Muscle layer of colon (tissue), 2 donors: ENCODE data around the gene DHRS3.

Source experiments
- H3K27ac ChIP-seq: one replicate; pipeline ENCODE4 v1.7.0; 2013; ENCODE audit warnings: low read depth, mild to moderate bottlenecking, low read length, moderate library complexity
- H3K27me3 ChIP-seq, 2 donors: one replicate each; pipeline ENCODE4 v1.7.0; 2013; ENCODE audit warnings: low read length in 2 of 2, mild to moderate bottlenecking in 2 of 2; ENCODE audit not compliant: insufficient read depth in 2 of 2, control insufficient read depth in 1 of 2
- H3K36me3 ChIP-seq: one replicate; pipeline ENCODE4 v1.7.0; 2013; ENCODE audit warnings: mild to moderate bottlenecking, low read length; ENCODE audit not compliant: insufficient read depth
- H3K4me1 ChIP-seq: one replicate; pipeline ENCODE4 v1.7.0; 2013; ENCODE audit warnings: mild to moderate bottlenecking, low read length; ENCODE audit not compliant: insufficient read depth
- H3K4me3 ChIP-seq, 2 donors: one replicate each; pipeline ENCODE4 v1.7.0; 2013; ENCODE audit warnings: low read length in 2 of 2, low read depth in 1 of 2, mild to moderate bottlenecking in 1 of 2, moderate library complexity in 1 of 2
- H3K9ac ChIP-seq: one replicate; pipeline ENCODE4 v1.7.0; 2013; ENCODE audit warnings: low read length
- H3K9me3 ChIP-seq: one replicate; pipeline ENCODE4 v1.7.0; 2013; ENCODE audit warnings: mild to moderate bottlenecking, low read length
- donor health status: abdominal sarcoma.
- donor health status: Adenocarcinoma of cecum.

Gene DHRS3

DNA sequence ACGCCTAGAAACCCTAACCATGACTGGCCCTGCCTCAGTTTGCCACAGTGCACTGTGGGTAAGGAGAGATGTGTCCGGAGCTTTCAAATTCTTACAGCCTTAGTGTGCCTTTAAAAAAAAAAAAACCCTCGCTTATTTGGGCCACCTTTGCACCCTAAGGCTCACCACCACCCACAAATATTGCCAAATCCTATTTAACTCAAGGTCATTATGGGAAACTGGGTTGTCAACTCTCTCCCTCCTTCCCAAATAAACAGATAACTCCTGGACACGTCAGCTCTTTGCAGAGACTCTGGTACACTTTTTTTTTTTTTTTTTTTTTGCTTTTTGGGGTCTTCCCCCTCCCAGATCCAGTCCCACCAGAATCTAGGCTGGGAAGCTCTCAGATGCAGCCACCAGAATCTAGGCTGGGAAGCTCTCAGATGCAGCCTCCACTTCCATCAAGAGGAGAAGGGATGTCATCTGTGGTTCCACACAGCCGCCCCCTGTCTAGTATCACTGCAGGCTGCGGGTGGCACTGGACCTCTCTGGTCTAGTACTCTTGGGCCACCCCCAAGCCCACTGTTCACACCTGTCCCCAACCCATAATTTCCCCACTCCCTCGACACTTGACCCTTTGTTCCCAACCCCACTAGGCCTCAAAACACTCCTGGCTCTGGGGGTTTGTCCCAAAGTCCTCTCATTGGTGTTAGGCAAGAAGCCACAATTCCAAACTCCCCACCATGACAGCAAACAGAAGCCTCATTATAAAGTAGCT is 3.4 kb downstream of the DHRS3 start:
- Histone ChIP-seq H3K36me3 (peaks cover 18% of the 10 kb centered on the region), H3K27ac (peak overlapping the region; percentile 97), H3K4me1 (peaks cover 38% of the 10 kb centered on the region), H3K27me3 (no peaks in the 10 kb centered on the region), H3K4me3 (peak overlapping the region in 1 of 2 donors; percentile 82), H3K9ac (peak overlapping the region; percentile 34), H3K9me3 (no peaks in the 10 kb centered on the region)

DNA sequence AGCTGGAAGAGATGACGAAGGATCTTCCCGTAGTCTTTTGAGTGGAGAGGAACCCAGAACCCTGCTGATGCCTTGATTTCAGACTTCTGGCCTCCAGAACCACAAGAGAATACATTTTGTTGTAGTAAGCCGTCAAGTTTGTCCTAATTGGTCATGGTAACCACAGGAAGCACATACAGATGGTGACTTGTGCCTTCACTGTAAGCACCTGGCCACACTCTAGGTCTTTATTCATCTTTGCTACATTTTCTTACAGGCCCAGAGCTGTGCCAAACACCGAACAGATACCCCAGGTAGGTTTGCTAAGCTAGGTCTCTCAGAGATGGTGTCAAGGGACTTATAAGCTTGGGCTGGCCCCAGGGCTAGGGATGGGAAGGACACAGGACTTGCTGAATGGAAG is 4.8 kb downstream of the DHRS3 start:
- H3K9me3 ChIP-seq, result no peaks in the 10 kb centered on the region
- H3K27me3 ChIP-seq, result no peaks in the 10 kb centered on the region
- H3K4me1 ChIP-seq, result peaks cover 28% of the 10 kb centered on the region
- no peak overlapping the region for H3K9ac ChIP-seq
- no peak overlapping the region for H3K27ac ChIP-seq
- peaks cover 18% of the 10 kb centered on the region for H3K36me3 ChIP-seq
- no peak overlapping the region for H3K4me3 ChIP-seq

DNA sequence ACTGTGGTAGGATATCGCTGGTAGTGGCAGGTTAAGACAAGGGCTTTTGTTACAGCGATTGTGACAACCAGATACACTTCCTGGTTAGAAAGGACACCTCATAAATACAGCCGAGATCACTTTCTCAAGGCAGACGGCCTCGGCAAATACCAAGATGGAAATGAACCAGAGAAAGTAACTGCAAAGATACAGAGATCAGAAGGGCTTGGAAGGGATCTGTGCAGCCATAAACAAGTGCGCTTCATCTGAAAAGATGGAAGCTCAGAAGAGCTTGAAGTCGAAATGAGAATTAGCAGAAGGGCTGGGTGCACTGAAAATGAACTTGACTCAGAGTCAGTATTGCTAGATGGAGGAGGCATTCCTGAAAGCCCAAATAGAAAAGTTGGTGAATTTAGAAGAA is 7.1 kb downstream of the DHRS3 start:
- no peak overlapping the region for H3K9ac ChIP-seq
- no peaks in the 10 kb centered on the region for H3K27me3 ChIP-seq
- peaks cover 28% of the 10 kb centered on the region for H3K4me1 ChIP-seq
- H3K27ac ChIP-seq, result no peak overlapping the region
- H3K36me3 ChIP-seq, result peaks cover 18% of the 10 kb centered on the region
- H3K4me3 ChIP-seq, result no peak overlapping the region
- no peaks in the 10 kb centered on the region for H3K9me3 ChIP-seq

DNA sequence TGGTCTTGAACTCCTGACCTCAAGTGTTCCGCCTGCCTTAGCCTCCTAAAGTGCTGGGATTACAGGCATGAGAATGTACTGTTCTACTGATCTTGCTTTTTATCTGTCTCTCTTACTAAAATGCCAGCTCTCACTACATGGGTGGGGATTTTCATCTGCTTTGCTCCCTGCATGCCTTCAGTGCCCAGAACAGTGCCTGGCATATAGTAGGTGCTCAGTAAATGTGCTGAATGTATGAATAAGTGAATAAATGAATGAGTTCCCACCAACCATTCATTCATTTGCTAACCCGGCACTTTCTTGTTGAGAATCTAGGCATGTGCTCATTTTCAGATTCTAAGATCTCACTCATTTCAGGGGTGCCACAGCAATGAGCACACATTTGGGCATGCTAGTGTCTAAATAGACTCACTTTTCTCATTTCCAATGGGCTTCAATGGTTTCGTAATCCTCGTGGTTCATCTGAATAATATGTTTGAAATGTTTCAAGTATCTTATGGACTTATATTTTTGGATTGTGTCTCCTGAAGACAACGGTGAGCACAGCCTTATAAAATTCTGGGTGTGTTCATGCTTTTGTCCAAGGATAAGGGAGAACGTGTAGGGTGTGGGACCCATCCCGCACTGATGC is 7.6 kb downstream of the DHRS3 start:
- Histone ChIP-seq H3K27me3 (no peaks in the 10 kb centered on the region), H3K4me1 (peaks cover 23% of the 10 kb centered on the region), H3K9ac (no peak overlapping the region), H3K4me3 (no peak overlapping the region), H3K9me3 (no peaks in the 10 kb centered on the region), H3K36me3 (peaks cover 18% of the 10 kb centered on the region), H3K27ac (no peak overlapping the region)

DNA sequence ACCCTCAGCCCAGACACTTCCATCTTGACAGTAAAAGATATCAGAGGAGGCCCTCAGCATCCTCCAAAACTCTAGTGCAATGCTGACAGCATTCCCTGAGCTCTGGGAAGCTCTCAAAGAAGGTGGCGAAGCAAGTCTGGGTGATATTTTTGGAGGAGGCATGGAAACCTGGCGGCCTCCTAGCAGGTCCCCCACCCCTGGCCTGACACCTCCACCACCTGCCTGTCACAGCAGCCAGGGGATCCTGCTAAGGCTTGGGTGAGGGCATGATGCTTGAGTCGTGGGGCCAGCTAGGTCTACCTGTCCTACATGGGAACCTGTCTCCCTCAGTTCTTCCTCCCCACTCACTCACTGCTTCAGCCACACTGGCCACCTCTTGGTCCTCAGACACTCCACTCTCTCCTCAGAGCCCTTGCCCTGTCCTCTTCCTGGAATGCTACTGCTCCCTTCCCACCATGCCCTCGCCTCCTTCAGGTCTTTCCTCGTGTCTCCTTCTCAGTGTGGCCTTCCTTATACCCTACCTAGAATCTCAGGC is 8.5 kb downstream of the DHRS3 start:
- H3K36me3 ChIP-seq, result peaks cover 18% of the 10 kb centered on the region
- H3K9me3 ChIP-seq, result no peaks in the 10 kb centered on the region
- H3K27me3 ChIP-seq, result no peaks in the 10 kb centered on the region
- H3K27ac ChIP-seq, result no peak overlapping the region
- peaks cover 14% of the 10 kb centered on the region for H3K4me1 ChIP-seq
- no peak overlapping the region for H3K9ac ChIP-seq
- H3K4me3 ChIP-seq, result no peak overlapping the region

DNA sequence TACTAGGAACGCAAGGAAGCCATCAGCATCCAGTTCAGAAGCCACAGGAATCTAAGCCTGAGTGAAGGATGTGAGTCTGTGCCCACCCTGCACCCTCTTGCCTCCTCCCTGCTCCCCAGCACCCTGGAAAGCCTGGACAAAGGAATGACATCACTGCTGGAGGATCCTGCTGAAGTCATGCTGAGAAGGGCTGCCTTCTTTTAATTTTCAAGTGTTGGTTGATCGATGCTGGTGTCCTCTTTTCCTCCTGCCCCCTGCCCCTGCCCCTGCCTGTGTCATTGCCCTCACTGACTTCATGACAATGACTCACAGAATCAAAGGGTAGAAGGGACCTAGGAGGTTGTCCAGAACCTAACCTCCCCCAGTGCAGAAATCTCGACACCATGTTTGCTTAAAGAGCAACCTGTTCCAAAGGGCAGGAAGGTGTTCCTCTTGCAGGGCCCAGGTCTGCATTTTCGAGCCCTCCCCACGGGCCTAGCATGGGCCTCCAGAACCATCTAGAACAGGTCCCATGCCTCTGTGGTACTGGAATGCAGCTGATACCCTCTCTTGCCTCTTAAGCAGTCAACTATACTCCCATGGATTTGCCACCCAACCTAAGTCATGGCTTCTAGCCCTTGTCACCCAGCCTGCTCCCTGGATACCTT is 9.6 kb downstream of the DHRS3 start:
- Histone ChIP-seq H3K9ac (no peak overlapping the region), H3K9me3 (no peaks in the 10 kb centered on the region), H3K27ac (no peak overlapping the region), H3K36me3 (peaks cover 15% of the 10 kb centered on the region), H3K27me3 (no peaks in the 10 kb centered on the region), H3K4me1 (peaks cover 9% of the 10 kb centered on the region), H3K4me3 (no peak overlapping the region)

DNA sequence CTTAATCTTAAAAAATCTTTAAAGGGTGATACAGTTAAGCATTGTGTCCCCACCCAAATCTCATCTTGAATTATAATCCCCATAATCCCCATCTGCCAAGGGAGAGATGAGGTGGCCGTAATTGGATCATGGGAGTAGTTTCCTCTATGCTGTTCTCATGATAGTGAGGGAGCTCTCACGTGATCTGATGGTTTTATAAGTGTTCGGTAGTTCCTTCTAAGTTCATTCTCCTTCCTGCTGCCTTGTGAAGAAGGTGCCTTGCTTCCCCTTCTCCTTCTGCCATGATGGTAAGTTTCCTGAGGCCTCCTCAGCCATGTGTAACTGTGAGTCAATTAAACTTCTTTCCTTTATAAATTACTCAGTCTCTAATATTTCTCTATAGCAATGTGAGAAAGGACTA is 10.7 kb downstream of the DHRS3 start:
- Histone ChIP-seq H3K27ac (no peak overlapping the region), H3K9me3 (no peaks in the 10 kb centered on the region), H3K4me3 (no peak overlapping the region), H3K4me1 (peaks cover 13% of the 10 kb centered on the region), H3K27me3 (no peaks in the 10 kb centered on the region), H3K36me3 (peaks cover 4% of the 10 kb centered on the region), H3K9ac (no peak overlapping the region)

DNA sequence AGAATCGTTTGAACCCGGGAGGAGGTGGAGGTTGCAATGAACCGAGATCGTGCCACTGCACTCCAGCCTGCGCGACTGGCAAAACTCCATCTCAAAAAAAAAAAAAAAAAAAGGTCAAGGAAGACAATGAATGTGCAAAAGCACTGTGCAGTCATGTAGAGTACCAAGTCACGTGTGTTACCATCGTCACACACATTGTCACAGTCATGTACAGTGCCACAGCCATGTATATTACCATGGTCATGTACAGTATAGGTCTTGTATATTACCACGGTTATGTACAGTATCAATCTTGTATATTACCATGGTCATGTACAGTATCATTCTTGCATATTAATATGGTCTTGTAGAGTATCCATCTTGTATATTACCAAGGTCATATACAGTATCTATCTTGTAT is 13.0 kb downstream of the DHRS3 start:
- H3K27ac ChIP-seq, result no peak overlapping the region

DNA sequence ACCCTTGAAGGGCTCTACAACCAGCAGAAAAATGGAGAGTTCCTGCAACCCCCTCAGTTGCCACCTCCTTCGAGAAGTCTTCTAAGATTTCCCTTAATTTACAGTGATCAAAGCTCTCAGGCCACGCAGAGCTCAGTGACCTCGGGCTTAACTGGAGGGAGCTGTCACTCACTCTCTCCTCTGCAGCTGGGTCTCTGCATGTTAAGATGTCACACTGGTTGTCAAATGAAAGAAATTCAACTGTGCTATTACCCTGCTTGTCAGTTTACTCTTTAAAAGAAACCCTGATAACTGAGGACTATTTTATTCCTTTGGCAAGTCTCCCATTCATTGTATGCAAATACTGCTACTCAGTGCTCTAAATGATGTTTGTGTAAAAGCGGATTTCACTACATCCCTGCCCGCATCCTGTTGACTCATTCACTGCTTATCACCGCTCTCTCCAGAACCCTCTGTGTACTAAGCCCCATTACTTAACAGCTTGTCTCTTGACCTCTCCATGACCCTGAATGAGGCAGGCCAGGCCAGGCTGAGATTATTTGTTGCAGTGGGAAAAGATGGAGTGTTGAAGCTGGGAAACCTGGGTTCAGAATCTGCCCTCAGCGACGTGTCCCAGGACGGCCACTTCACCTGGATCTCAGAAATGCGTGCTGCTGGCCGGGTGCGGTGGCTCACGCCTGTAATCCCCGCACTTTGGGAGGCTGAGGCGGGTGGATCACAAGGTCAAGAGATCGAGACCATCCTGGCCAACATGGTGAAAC is 13.7 kb downstream of the DHRS3 start:
- H3K4me3 ChIP-seq, result no peak overlapping the region
- no peak overlapping the region for H3K27ac ChIP-seq
- peaks cover 43% of the 10 kb centered on the region for H3K4me1 ChIP-seq
- no peaks in the 10 kb centered on the region for H3K36me3 ChIP-seq
- no peaks in the 10 kb centered on the region for H3K27me3 ChIP-seq
- no peaks in the 10 kb centered on the region for H3K9me3 ChIP-seq
- H3K9ac ChIP-seq, result no peak overlapping the region

More for the DNA sequence above, 13.0 kb downstream of the DHRS3 start:
- no peak overlapping the region for H3K9ac ChIP-seq
- peaks cover 36% of the 10 kb centered on the region for H3K4me1 ChIP-seq
- no peaks in the 10 kb centered on the region for H3K36me3 ChIP-seq
- H3K4me3 ChIP-seq, result no peak overlapping the region
- H3K9me3 ChIP-seq, result no peaks in the 10 kb centered on the region
- no peaks in the 10 kb centered on the region for H3K27me3 ChIP-seq

DNA sequence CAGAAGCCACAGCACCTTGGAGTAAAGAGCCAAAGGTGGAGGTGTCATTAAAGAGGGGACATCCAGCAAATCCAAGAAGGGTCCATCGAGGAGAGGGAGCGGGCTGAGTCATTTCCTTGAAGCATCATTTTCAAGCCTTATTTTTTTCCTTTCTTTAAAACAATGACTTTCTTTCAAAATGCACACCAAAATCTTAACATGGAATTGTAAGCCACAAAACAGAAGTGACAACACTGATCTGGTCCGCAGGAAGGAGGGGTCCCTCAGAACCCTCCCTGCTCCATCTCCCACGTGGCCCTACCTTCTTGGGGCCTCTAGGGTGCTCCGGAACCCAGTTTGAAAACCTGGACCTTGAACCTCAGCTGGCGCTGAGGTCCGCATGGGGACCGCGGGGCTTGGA is 14.8 kb downstream of the DHRS3 start:
- H3K36me3 ChIP-seq, result no peaks in the 10 kb centered on the region
- no peaks in the 10 kb centered on the region for H3K27me3 ChIP-seq
- H3K9ac ChIP-seq, result no peak overlapping the region
- no peak overlapping the region for H3K27ac ChIP-seq
- H3K4me1 ChIP-seq, result peaks cover 54% of the 10 kb centered on the region
- H3K9me3 ChIP-seq, result no peaks in the 10 kb centered on the region
- H3K4me3 ChIP-seq, result no peak overlapping the region

DNA sequence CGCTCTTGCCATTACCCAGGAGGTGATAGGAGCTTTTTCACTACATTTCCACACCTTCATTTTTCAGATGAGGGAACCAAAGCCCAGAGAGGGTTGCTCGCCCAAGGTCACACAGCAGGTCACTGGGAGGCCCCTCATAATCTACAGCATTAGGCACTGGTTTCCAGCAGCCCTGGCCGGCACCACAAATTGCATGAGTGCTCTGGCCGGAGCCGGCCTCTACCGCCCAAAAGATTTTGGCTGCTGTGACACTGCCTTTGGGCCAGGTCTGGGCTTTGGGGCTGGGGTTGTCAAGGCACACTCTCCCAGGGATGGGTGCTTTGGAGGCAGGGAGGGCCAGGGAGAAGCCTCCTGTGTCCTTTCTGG is 15.4 kb downstream of the DHRS3 start:
- no peaks in the 10 kb centered on the region for H3K36me3 ChIP-seq
- H3K9ac ChIP-seq, result no peak overlapping the region
- no peak overlapping the region for H3K27ac ChIP-seq
- no peak overlapping the region for H3K4me3 ChIP-seq
- H3K27me3 ChIP-seq, result no peaks in the 10 kb centered on the region
- no peaks in the 10 kb centered on the region for H3K9me3 ChIP-seq
- H3K4me1 ChIP-seq, result peaks cover 60% of the 10 kb centered on the region
